ENCODE measurements around the gene IL2RA. TPM values are rescaled to one million over a fixed set of nuclear protein-coding genes. Genes with fewer than 3 reads are reported as not detected.
"Not testable (repeated sequence)": the region's sequence is repeated elsewhere in the genome, so short reads cannot be mapped to it uniquely, and the experiment has no call there.

The IL2RA gene
- total and polyA plus RNA-seq, 2 donors (not counting 1 experiment from before 2014, with no cell fraction given): 7.2 to 56.7 TPM

DNA sequence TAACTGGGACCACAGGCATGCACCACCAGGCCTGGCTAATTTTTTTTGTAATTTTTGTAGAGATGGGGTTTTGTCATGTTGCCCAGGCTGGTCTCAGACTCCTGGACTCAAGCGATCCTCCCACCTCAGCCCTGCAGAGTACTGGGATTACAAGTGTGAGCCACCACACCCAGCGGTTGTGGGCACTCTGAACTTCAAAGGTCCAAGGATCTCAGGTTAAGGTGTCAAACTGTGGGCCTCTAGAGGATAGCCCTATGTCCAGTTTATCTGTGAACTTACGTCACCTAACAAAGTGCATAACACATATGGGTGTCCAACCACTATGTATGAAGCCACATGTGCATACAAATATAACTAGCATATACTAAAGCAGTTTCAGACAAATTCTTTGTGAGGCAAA is 3.2 kb upstream of the IL2RA start:
- Histone ChIP-seq H3K4me2 (replicated peaks; ENCODE audit: low read depth, low read length, poor library complexity, severe bottlenecking) (no peak overlapping the region), H3K9ac (ENCODE audit: low read length) (no peak overlapping the region), H3K27me3 (replicated peaks in 1 of 4; ENCODE audit: control extremely low read depth in 1 of 4, control insufficient read depth in 3 of 4, insufficient read depth in 4 of 4, low read length in 3 of 4) (no peaks in the 10 kb centered on the region), H3K9me3 (ENCODE audit: control extremely low read depth in 1 of 3, control insufficient read depth in 2 of 3, insufficient read depth in 1 of 3, low read length in 2 of 3) (no peaks in the 10 kb centered on the region), H3K4me3 (ENCODE audit: control extremely low read depth in 1 of 5, extremely low read depth in 1 of 5, insufficient read depth in 1 of 5, low read depth in 2 of 5, low read length in 4 of 5) (no peak overlapping the region), H3K36me3 (replicated peaks in 1 of 2; ENCODE audit: control extremely low read depth in 1 of 2, control insufficient read depth in 1 of 2, extremely low read depth in 1 of 2, insufficient read depth in 2 of 2, low read length in 1 of 2) (no peaks in the 10 kb centered on the region), H3K27ac (ENCODE audit: low read length in 2 of 2) (no peak overlapping the region), H2AFZ (ENCODE audit: insufficient read depth, low read depth, low read length, poor library complexity, severe bottlenecking) (no peak overlapping the region), H3K79me2 (ENCODE audit: control insufficient read depth, insufficient read depth, low read length) (peaks cover under 1% of the 10 kb centered on the region), H3K4me1 (ENCODE audit: control insufficient read depth in 2 of 2, insufficient read depth in 2 of 2, low read length in 2 of 2) (peaks cover 45 to 56% of the 10 kb centered on the region in 2 donors), H4K20me1 (ENCODE audit: control insufficient read depth, insufficient read depth, low read length, poor library complexity, severe bottlenecking) (no peaks in the 10 kb centered on the region)
- DNase-seq (no peak), ATAC-seq (ENCODE audit: low read depth) (no peak)
- WGBS (ENCODE audit: insufficient coverage): 94% methylated on average over 2 of the region's 3 CpGs
- peaks cover 70% of the 10 kb centered on the region for H3K4me1 Mint-ChIP-seq
- intact Hi-C loops (cut with micrococcal nuclease): loop anchor here (5.0 kb wide), 2 partner anchors 53 to 88 kb away; partner anchors contain the start of gene IL15RA
- no peak overlapping the region for H3K4me3 Mint-ChIP-seq
- TF ChIP-seq CTCF (IDR thresholded peaks at IDR 0.05) (no peak), EZH2 (IDR thresholded peaks at IDR 0.05; ENCODE audit: borderline replicate concordance, insufficient read depth, low read depth, low read length, poor library complexity, severe bottlenecking) (no peak)
- CTCF ChIA-PET: interaction anchor here (4.6 to 13.4 kb wide), 3 partner anchors 14 to 52 kb away, joined by 34 to 163 read pairs (median 65); no protein-coding TSS in a partner anchor
- H3K9me3 Mint-ChIP-seq (ENCODE audit: insufficient read depth): no peaks in the 10 kb centered on the region
- POLR2A ChIA-PET: interaction anchor here (1.6 kb wide), 1 partner anchor 14 kb away, joined by 9 read pairs; no protein-coding TSS in a partner anchor
- H3K27ac Mint-ChIP-seq: peak overlapping the region; percentile 10
- H3K27me3 Mint-ChIP-seq: no peaks in the 10 kb centered on the region

DNA sequence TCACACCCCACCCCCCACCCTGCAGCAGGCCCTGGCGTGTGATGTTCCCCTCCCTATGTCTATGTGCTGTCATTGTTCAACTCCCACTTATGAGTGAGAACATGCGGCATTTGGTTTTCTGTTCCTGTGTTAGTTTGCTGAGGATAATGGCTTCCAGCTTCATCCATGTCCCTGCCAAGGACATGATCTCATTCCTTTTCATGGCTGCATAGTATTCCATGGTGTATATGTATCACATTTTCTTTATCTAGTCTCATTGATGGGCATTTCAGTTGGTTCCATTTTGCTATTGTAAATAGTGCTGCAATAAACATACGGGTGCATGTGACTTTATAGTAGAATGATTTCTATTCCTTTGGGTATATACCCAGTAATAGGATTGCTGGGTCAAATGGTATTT is 2.6 kb upstream of the IL2RA start:
- H3K27me3 Mint-ChIP-seq; CTCF ChIA-PET; ATAC-seq (ENCODE audit: low read depth); H3K4me3 Mint-ChIP-seq; H3K27ac ChIP-seq (ENCODE audit: low read length in 2 of 2); H3K9me3 ChIP-seq (ENCODE audit: control extremely low read depth in 1 of 3, control insufficient read depth in 2 of 3, insufficient read depth in 1 of 3, low read length in 2 of 3); H3K9ac ChIP-seq (ENCODE audit: low read length); DNase-seq; H3K36me3 ChIP-seq (replicated peaks in 1 of 2; ENCODE audit: control extremely low read depth in 1 of 2, control insufficient read depth in 1 of 2, extremely low read depth in 1 of 2, insufficient read depth in 2 of 2, low read length in 1 of 2); H3K9me3 Mint-ChIP-seq (ENCODE audit: insufficient read depth); H3K27me3 ChIP-seq (replicated peaks in 1 of 4; ENCODE audit: control extremely low read depth in 1 of 4, control insufficient read depth in 3 of 4, insufficient read depth in 4 of 4, low read length in 3 of 4); H2AFZ ChIP-seq (ENCODE audit: insufficient read depth, low read depth, low read length, poor library complexity, severe bottlenecking); H3K79me2 ChIP-seq (ENCODE audit: control insufficient read depth, insufficient read depth, low read length); H3K4me2 ChIP-seq (replicated peaks; ENCODE audit: low read depth, low read length, poor library complexity, severe bottlenecking); H3K4me3 ChIP-seq (ENCODE audit: control extremely low read depth in 1 of 5, extremely low read depth in 1 of 5, insufficient read depth in 1 of 5, low read depth in 2 of 5, low read length in 4 of 5); H4K20me1 ChIP-seq (ENCODE audit: control insufficient read depth, insufficient read depth, low read length, poor library complexity, severe bottlenecking): not testable (repeated sequence)
- POLR2A ChIA-PET: interaction anchor here (0.6 kb wide), 1 partner anchor 50 kb away, joined by 3 read pairs; no protein-coding TSS in a partner anchor
- Mint-ChIP-seq H3K4me1 (peaks cover 69% of the 10 kb centered on the region), H3K27ac (peak overlapping the region; percentile 73)
- intact Hi-C loops (cut with micrococcal nuclease): loop anchor here (5.0 kb wide), 2 partner anchors 52 to 87 kb away; partner anchors contain the start of gene IL15RA
- WGBS (ENCODE audit: insufficient coverage): no CpG with 5 or more reads among the region's 3 CpGs
- peaks cover 45 to 56% of the 10 kb centered on the region in 2 donors for H3K4me1 ChIP-seq (ENCODE audit: control insufficient read depth in 2 of 2, insufficient read depth in 2 of 2, low read length in 2 of 2)
